GM19351 (cell line): ENCODE measurements around the gene ST6GALNAC4.
"Not testable (repeated sequence)": the region's sequence is repeated elsewhere in the genome, so short reads cannot be mapped to it uniquely, and the experiment has no call there.

Source experiments
- ATAC-seq: cut with Tn5 transposase; IDR thresholded peaks from one replicate; pipeline ENCODE4 v1.9.1; 2021; ENCODE audit warnings: mild to moderate bottlenecking, moderate library complexity; ENCODE audit not compliant: unreplicated experiment

Gene ST6GALNAC4

GRCh38 chr9:127895811-127896210 lies 21.0 kb downstream of the ST6GALNAC4 start:
- no peak for ATAC-seq

- ATAC-seq: no peak
These were observed 23.4 kb downstream of the ST6GALNAC4 start for GRCh38 chr9:127893392-127893791.

GRCh38 chr9:127892831-127893230 lies 24.0 kb downstream of the ST6GALNAC4 start:
- ATAC-seq: no peak

GRCh38 chr9:127890053-127890452 lies 26.8 kb downstream of the ST6GALNAC4 start:
- no peak for ATAC-seq

- ATAC-seq: no peak
These were observed 29.0 kb downstream of the ST6GALNAC4 start for GRCh38 chr9:127887792-127888191.

GRCh38 chr9:127886401-127886972 lies 30.4 kb downstream of the ST6GALNAC4 start:
- no peak for ATAC-seq

GRCh38 chr9:127885508-127886281 lies 31.1 kb downstream of the ST6GALNAC4 start:
- ATAC-seq: no peak

GRCh38 chr9:127884976-127885490 lies 31.8 kb downstream of the ST6GALNAC4 start:
- ATAC-seq: no peak

GRCh38 chr9:127884427-127884911 lies 32.4 kb downstream of the ST6GALNAC4 start:
- no peak for ATAC-seq

GRCh38 chr9:127883959-127884358 lies 32.9 kb downstream of the ST6GALNAC4 start:
- no peak for ATAC-seq

- not testable (repeated sequence) for ATAC-seq
These were observed 35.1 kb downstream of the ST6GALNAC4 start for GRCh38 chr9:127881715-127882114.

GRCh38 chr9:127880143-127880542 lies 36.7 kb downstream of the ST6GALNAC4 start:
- ATAC-seq: no peak

GRCh38 chr9:127878652-127879390 lies 38.0 kb downstream of the ST6GALNAC4 start:
- no peak for ATAC-seq

GRCh38 chr9:127878001-127878651 lies 38.7 kb downstream of the ST6GALNAC4 start:
- no peak for ATAC-seq

- ATAC-seq: no peak
These were observed 39.3 kb downstream of the ST6GALNAC4 start, which contains the start of gene AK1 for GRCh38 chr9:127877566-127877998. Gene AK1 (minus strand): TSS chr9:127877675. CDS start chr9:127874617, 3,058 bp downstream.

GRCh38 chr9:127876764-127877562 lies 39.9 kb downstream of the ST6GALNAC4 start:
- no peak for ATAC-seq

- no peak for ATAC-seq
These were observed 40.6 kb downstream of the ST6GALNAC4 start for GRCh38 chr9:127876026-127876763.

GRCh38 chr9:127875306-127875966 lies 41.4 kb downstream of the ST6GALNAC4 start:
- ATAC-seq: no peak
